ENCODE data around the gene VPS13A.
"Not testable (repeated sequence)": the region's sequence is repeated elsewhere in the genome, so short reads cannot be mapped to it uniquely, and the experiment has no call there.

The VPS13A gene

DNA sequence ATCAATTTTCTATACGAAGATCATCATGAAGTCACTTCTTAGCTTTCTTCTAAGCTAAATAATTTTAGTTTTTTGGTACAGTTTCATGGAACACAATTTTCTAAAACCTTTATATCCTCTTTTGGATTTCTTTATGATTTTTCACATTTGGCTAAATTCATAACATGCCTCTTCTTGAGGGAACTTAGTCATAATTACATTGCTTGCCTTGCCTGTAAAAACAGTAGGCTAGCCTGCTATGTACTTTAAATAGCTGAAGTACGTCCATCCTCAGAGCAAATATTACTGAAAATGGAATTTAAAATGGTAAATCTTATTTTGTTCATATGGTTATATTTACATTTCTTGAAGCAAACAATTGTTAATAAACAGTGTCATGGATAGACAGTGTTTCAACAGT is 225.0 kb downstream of the VPS13A start:
- DNase-seq, result no peak
- in situ Hi-C loops (cut with MboI; ENCODE audit: low pct_unique_long_range_greater_than_20kb, low sequenced_read_pairs), result no loop called here

DNA sequence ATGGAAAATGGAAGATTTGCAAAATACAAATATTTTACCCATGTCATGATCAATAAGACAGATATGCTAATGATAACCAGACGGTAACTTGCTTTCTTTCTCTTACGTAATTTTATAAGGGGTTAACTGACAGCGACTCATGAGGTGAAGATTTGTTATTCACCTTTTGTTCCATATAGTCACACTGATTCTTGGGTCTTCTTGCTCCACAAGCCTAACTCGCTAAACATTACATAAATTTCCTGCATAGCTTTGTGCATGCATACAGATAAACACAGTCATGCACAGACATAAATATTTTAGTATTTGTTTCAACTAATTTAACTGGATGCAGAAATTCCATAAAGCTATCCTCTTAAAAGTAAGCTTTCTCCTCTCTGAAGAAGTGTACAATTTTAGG is 225.9 kb downstream of the VPS13A start:
- DNase-seq, result no peak
- in situ Hi-C loops (cut with MboI; ENCODE audit: low pct_unique_long_range_greater_than_20kb, low sequenced_read_pairs), result no loop called here

DNA sequence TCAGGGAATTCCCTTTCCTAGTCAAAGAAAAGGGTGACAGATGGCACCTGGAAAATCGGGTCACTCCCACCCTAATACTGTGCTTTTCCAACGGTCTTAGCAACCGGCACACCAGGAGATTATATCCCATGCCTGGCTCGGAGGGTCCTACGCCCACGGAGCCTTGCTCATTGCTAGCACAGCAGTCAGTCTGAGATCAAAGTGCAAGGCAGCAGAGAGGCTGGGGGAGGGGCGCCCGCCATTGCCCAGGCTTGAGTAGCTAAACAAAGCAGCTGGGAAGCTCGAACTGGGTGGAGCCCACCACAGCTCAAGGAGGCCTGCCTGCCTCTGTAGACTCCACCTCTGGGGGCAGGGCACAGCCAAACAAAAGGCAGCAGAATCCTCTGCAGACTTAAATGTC is 231.2 kb downstream of the VPS13A start:
- DNase-seq; in situ Hi-C loops (cut with MboI; ENCODE audit: low pct_unique_long_range_greater_than_20kb, low sequenced_read_pairs): not testable (repeated sequence)

DNA sequence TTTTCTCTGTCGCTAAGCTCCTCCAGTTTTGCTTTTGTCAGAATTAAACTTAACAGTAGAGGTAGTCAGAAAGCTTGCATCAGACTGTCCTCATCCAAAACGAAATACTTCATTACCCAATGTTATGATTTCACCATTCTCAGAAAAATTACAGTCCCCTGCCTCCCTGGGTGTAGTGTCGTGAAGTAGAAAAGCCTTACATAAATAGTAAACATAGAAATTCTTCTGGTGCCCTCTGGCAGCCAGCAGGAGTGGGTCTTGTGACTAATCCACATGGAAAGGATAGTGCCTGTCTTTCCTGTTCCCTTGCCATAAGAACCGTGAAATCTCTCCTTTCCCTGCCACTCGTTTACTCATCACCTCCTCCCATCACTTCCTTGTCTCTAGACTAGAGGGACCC is 240.2 kb downstream of the VPS13A start:
- in situ Hi-C loops (cut with MboI; ENCODE audit: low pct_unique_long_range_greater_than_20kb, low sequenced_read_pairs), result no loop called here

DNA sequence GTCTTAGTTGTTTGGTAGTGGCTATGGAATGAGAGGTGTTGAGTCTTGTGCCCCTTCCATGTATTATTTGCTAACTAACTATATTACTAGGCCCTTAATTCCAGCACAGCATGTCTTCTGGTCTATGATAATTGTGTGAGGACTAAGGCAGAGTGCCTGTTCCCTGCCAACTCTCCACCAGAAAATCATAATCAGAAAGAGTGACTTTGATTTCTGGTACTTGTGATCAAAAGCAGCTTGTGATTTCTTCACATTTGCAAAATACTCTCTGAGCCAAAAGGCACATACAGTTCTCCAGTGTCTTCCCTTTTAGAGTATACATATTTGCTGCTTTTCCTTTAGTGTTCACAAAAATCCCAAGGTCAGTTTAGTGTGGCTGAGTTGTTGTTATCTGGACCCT is 240.9 kb downstream of the VPS13A start:
- in situ Hi-C loops (cut with MboI; ENCODE audit: low pct_unique_long_range_greater_than_20kb, low sequenced_read_pairs), result no loop called here
- no peak for DNase-seq

More for the DNA sequence above, 240.2 kb downstream of the VPS13A start:
- no peak for DNase-seq

DNA sequence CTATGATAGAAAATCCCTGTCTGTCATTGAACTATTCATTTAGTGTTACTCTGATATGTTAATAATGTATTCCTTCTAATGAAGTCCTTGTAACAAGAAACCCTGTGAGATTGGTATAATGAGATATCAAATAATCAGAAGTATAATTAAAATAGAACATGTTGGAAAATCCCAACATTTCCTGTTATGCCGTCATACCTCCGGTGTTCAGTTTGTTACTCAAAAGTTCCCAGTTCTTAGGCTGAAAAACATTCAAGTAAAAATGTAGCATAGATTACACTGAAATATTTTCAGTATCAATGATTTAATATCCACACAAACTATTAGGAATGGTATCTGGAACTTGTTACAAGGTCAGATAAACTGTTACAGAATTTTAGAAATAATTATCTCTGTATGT is 243.3 kb downstream of the VPS13A start:
- DNase-seq, result no peak
- in situ Hi-C loops (cut with MboI; ENCODE audit: low pct_unique_long_range_greater_than_20kb, low sequenced_read_pairs), result no loop called here

DNA sequence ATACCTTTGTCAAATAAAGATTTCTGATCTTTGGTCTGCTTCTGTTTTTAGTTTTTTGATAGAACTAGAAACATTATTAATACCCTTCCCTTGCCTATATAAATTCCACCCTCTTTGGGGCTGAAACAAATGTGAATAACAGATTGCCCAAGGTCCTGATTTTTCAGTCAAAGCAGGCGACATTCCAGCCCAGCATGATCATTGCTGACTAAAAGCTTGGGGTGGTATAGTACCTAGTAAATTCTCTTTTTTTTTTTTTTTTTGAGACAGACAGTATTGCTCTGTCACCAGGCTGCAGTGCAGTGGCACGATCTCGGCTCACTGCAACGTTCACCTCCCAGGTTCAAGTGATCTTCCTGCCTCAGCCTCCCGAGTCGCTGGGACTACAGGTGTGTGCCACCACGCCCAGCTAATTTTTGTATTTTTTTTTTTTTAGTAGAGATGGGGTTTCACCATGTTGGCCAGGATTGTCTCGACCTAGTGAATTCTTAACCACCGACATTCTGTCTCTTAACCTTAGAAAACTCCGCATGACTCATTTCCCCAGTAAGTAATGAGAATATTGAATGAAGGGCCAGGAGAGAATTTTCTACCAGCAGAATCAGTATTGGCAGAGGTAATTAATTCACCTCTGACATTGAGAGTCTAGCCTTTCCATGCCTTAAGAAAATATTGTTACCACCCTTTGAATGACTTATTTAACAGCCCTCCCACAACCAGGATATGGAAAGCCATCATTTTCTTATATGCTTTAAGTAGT is 244.4 kb downstream of the VPS13A start:
- in situ Hi-C loops (cut with MboI; ENCODE audit: low pct_unique_long_range_greater_than_20kb, low sequenced_read_pairs), result no loop called here
- DNase-seq, result no peak

DNA sequence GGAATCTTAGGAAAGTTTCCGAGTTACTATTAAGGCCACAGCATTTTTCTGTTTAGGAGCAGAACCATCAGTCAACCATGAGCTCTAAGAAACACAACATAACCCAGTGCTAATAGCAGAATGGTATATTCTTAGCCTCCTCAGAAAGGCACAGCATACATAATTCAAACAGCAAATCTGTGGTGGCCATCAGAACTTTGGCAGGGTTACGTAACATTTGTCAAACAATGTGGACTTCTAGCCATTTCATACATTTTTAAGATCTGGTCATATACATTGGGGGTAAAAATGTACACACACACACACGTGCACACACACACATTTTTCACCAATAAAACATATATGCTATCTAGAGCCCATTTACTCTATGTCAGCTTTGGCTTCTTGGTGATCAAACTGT is 245.6 kb downstream of the VPS13A start:
- DNase-seq, result no peak
- in situ Hi-C loops (cut with MboI; ENCODE audit: low pct_unique_long_range_greater_than_20kb, low sequenced_read_pairs), result no loop called here

DNA sequence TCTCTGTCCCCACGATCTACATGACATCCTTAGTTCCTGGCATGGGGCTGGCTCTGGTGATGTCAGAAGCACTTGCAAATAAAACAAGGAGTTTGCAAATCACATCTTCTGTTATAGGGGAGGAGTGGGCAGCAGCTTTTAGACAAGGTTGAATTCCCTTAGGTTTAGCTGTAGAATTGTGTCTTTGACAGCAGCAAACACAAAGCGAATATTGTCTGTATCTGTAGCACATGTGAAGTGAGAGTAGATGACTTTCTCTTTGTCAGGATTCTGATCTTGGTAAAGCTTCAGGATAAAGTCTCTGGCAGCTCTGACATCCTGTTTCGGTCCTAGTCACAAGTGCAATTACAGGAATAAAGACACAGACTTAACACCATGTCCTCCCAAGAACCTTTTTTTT is 246.5 kb downstream of the VPS13A start:
- in situ Hi-C loops (cut with MboI; ENCODE audit: low pct_unique_long_range_greater_than_20kb, low sequenced_read_pairs), result no loop called here
- DNase-seq, result no peak

DNA sequence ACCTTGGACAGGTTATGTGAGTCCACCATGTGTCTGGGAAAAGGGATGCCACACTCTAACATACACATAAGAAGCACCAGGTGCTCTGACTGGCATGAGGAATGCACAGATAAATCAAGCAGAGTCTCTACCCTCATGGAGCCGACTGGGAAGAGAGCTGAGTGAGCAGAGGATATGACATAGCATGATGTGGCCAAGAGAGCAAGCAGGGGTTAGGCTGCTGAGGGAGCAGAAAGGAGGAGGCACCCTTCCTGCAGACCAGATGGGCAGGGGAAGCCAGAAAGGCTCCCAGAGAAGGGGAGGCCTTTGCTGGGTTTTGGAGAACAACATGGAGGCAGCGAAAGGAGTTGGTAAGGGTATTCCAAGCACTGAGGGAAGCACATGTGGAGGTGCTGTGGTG is 247.7 kb downstream of the VPS13A start:
- DNase-seq, result no peak
- in situ Hi-C loops (cut with MboI; ENCODE audit: low pct_unique_long_range_greater_than_20kb, low sequenced_read_pairs), result loop anchor here (25.0 kb wide), 1 partner anchor 312 kb away; no protein-coding TSS in a partner anchor

DNA sequence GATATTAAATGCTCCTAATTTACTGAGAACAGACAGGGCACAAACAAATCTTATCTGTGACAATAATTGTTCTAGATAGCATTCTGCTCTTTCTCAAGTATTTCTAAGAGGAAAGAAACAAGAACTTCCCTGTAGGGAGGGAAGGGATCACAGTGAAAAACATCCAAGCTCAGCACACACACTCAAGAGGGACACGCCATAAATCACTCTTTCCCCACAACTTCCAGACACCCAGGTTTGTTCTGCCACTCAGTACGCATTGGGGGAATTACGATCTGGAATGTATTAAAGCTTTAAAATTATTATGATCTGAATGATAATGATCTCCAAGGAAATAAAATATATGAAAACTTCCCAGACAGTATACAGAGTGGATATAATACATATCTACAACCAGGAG is 249.4 kb downstream of the VPS13A start:
- DNase-seq, result no peak
- in situ Hi-C loops (cut with MboI; ENCODE audit: low pct_unique_long_range_greater_than_20kb, low sequenced_read_pairs), result loop anchor here (25.0 kb wide), 1 partner anchor 311 kb away; no protein-coding TSS in a partner anchor

DNA sequence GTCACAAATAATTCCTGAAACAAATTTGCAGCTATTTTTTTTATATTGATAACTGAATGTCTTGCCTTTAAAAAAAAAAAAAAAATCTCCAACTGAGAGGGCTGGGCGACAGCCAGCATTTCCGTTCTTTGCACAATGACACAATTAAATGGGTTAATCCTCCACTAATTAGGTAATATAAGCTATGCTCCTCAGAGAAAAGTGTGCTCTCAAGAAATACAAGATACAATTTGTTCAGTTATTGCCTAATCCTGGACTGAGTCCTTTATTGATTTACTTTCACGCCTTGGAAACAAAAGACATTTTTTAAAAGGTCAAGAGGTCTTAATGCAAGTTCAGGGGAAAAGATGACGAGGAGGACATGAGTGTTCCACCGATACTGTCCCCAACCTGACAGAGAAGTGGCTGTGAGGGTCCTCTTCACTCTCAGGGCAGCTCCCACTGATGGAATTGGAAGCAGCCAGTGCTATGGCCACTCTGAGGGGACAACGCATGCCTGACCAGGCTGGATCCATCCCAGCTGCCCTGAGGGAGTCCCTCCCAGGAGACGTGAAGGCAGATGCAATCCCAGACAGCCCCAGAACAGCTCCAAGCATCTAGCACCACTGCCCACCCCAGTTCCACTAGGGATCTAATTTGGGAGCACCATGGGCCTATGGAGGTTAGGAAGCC is 250.1 kb downstream of the VPS13A start:
- in situ Hi-C loops (cut with MboI; ENCODE audit: low pct_unique_long_range_greater_than_20kb, low sequenced_read_pairs), result loop anchor here (25.0 kb wide), 1 partner anchor 310 kb away; no protein-coding TSS in a partner anchor
- no peak for DNase-seq

DNA sequence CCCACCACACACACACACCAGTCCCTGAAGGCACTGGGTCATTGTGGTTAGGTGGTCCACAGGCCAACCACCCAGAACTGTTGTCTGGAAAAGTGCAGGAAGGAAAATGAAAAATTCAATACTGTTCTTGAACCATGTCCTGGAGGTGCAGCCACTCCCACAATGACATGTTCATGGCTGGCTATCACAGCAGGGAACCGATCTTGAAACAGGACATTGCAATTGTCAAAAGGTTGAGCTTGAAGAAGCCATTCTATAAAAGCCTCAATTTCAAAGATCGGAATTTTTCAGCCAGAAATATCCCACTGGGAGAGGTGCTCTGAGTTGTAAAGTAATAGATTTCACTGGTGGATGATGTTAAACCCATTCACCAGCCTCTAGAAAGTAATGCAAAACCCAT is 252.6 kb downstream of the VPS13A start:
- in situ Hi-C loops (cut with MboI; ENCODE audit: low pct_unique_long_range_greater_than_20kb, low sequenced_read_pairs), result loop anchor here (25.0 kb wide), 1 partner anchor 307 kb away; no protein-coding TSS in a partner anchor
- DNase-seq, result no peak

DNA sequence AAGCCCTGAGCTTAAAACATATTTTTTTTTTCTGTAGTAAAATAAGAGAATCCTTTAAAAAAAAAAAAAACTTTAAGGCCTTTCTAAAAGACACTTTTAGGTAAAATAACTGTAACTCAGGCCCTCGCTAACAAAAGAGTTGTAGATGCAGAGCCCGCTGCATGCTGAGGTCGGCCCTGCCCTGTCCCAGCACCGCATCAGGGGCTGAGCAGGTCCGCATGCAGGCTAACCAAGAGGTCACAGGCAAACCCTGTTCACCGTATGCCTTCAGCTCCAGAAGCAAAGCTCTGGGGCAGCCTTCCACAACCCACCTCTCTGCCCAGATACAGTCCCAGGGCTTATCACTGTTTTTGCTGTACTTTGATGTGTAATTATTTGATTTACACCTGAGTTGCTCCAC is 254.7 kb downstream of the VPS13A start:
- no peak for DNase-seq
- in situ Hi-C loops (cut with MboI; ENCODE audit: low pct_unique_long_range_greater_than_20kb, low sequenced_read_pairs), result loop anchor here (25.0 kb wide), 1 partner anchor 305 kb away; no protein-coding TSS in a partner anchor

DNA sequence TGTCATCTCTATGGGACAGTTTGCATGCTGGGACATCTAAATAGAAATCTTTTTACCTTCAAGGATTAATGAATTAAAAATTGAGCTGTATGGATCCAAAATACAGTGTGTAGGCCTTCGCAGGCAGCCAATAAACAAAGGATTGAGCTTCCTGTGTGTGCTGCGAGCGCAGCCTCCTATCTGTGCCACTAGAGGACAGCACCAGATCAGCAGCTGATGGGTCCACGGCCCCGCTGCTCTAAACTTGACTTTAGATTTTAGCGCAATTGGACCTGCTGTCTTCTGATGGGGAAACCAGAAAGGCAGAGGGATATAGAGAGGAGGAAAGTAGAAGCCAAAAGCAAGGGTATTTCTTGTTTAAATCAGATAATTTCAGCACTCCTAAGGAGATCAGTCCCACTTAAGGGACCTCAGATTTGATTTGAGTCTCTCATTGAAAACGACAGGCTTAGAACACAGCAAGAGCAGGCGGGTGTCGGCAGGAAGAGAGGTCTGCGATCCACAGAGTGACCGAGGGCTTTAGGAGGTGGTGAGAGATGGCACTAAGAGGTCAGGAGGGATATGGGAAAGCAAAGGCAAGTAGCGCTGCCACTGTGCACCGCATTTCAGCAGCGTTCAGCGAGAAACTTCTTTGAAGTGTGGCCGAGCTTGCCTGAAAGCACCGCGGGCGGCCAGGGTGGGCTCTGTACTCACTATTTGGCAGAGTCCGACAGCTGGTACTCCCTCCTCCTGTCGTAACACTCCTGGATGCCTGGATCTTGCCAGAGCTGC is 256.5 kb downstream of the VPS13A start:
- DNase-seq, result peak; percentile 65
- in situ Hi-C loops (cut with MboI; ENCODE audit: low pct_unique_long_range_greater_than_20kb, low sequenced_read_pairs), result loop anchor here (25.0 kb wide), 1 partner anchor 303 kb away; no protein-coding TSS in a partner anchor

DNA sequence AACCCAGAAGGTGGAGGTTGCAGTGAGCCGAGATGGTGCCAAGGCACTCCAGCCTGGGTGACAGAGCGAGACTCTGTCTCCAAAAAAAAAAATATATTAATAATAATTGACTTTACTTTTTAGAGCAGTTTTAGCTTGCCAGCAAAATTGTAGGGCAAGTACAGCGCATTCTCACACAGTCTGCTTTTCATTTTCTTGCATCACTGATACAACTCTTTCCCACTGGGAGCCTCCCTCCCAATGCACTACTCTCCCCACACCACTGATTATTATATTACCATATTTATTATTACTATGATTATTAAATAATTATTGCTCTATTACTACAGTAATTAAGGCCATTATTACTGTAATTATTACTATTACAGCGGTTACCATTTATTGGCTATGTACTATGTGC is 257.9 kb downstream of the VPS13A start:
- no peak for DNase-seq
- in situ Hi-C loops (cut with MboI; ENCODE audit: low pct_unique_long_range_greater_than_20kb, low sequenced_read_pairs), result loop anchor here (25.0 kb wide), 1 partner anchor 302 kb away; no protein-coding TSS in a partner anchor

DNA sequence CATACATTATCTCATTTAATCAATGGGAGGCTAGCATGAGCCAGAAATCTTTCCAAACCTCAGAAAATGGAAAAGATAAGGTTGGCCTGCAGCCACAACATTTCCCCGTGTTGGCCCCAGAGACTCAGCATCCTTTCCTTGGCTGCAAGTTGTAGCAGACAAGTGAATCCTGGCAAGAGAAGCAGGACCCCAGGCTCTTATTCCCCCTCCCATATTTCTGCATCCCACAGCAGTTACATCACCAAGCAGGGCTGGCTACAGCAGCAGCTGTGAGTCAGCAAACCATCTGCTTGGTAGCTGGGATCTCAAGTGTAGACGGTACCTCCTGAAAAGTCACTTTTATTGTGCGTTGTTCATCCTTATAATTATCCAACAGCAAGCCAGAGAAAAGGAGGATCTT is 258.4 kb downstream of the VPS13A start:
- in situ Hi-C loops (cut with MboI; ENCODE audit: low pct_unique_long_range_greater_than_20kb, low sequenced_read_pairs), result loop anchor here (25.0 kb wide), 1 partner anchor 302 kb away; no protein-coding TSS in a partner anchor
- DNase-seq, result no peak

DNA sequence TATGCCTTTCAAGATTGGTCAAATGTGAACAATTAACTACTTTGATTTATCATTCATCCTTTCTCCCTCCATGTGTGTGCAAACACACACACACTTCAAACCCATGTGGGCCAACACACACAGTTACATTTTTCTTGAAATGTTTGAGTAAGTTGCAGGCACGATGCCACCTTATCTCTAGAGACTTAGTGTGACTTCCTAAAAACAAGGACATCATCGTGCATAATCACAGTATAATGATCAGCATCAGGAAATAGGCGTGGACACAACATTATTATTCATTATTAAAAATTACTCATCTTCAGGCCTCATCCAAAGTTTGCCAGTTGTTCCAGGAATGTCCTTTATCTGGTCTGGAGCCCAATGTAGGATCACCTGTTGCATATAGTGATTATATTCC is 261.3 kb downstream of the VPS13A start:
- in situ Hi-C loops (cut with MboI; ENCODE audit: low pct_unique_long_range_greater_than_20kb, low sequenced_read_pairs), result loop anchor here (25.0 kb wide), 1 partner anchor 299 kb away; no protein-coding TSS in a partner anchor
- DNase-seq, result no peak

DNA sequence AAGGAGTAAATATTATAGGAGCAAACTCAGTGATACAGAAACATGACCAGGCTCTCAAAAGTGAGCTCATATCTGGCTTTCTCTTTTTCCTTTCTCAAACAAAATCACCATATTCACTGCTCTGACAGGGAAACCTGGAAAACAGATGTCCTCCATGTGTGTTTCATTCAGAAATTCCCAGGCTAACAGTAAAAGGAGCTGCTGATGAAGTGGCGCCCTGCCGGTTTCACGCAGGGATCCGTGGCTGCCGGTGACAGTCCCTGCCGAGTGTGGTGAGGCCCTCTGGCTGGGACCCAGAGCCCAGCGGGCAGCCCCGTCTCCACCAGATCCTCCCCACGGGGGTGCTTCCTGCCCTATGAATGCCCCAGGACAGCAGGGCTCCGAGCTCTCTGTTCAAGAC is 262.7 kb downstream of the VPS13A start:
- DNase-seq, result peak; percentile 9
- in situ Hi-C loops (cut with MboI; ENCODE audit: low pct_unique_long_range_greater_than_20kb, low sequenced_read_pairs), result loop anchor here (25.0 kb wide), 1 partner anchor 297 kb away; no protein-coding TSS in a partner anchor

Data from KBM-7 (cell line).